Measurements from ENCODE around the gene CTIF. TPM values are rescaled to one million over a fixed set of nuclear protein-coding genes. Genes with fewer than 3 reads are reported as not detected.

CTIF gene
- total RNA-seq, 1 donor, result 65.9 TPM

DNA sequence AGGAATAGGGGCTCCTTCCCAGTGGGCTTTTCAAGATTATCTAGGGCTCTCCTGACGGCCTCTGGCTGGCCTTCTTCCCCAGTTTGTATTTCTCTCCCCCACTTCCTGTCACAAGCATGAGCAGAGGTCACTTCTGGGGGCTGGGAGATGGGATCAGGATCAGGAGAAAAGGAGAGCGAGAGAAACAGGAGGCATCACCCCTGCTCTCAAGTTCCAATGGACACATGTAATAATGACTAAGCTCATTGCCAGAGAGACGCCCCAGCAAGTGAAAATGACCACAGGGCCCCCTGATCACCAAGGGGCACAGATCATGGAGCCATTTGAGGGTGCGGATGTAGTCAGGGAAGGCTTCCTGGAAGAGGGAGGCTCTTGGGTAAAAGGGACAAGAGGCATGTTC, 319.8 kb downstream of the CTIF start:
- Histone ChIP-seq H3K27me3 (ENCODE audit: insufficient read depth, low read length) (no peaks in the 10 kb centered on the region), H3K4me3 (ENCODE audit: insufficient read depth, low read length) (no peak overlapping the region), H3K4me2 (ENCODE audit: insufficient read depth, low read length) (no peak overlapping the region), H3K27ac (ENCODE audit: low read depth, low read length) (peak overlapping the region; percentile 54), H4K20me1 (ENCODE audit: insufficient read depth, low read length) (no peaks in the 10 kb centered on the region), H3K79me2 (ENCODE audit: insufficient read depth, low read length) (no peaks in the 10 kb centered on the region), H2AFZ (ENCODE audit: low read length) (no peak overlapping the region), H3K9me3 (ENCODE audit: low read depth, low read length) (no peaks in the 10 kb centered on the region), H3K4me1 (ENCODE audit: insufficient read depth, low read length) (peaks cover 32% of the 10 kb centered on the region), H3K36me3 (ENCODE audit: insufficient read depth, low read length) (peaks cover 5% of the 10 kb centered on the region)
- DNase-seq (ENCODE audit: insufficient read length, low spot score, missing footprints), result peak; percentile 77
- TF ChIP-seq, protein P1, sequence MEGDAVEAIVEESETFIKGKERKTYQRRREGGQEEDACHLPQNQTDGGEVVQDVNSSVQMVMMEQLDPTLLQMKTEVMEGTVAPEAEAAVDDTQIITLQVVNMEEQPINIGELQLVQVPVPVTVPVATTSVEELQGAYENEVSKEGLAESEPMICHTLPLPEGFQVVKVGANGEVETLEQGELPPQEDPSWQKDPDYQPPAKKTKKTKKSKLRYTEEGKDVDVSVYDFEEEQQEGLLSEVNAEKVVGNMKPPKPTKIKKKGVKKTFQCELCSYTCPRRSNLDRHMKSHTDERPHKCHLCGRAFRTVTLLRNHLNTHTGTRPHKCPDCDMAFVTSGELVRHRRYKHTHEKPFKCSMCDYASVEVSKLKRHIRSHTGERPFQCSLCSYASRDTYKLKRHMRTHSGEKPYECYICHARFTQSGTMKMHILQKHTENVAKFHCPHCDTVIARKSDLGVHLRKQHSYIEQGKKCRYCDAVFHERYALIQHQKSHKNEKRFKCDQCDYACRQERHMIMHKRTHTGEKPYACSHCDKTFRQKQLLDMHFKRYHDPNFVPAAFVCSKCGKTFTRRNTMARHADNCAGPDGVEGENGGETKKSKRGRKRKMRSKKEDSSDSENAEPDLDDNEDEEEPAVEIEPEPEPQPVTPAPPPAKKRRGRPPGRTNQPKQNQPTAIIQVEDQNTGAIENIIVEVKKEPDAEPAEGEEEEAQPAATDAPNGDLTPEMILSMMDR (IDR thresholded peaks at IDR 0.05; ENCODE audit: extremely low read depth, low read depth, low read length), result no peak

DNA sequence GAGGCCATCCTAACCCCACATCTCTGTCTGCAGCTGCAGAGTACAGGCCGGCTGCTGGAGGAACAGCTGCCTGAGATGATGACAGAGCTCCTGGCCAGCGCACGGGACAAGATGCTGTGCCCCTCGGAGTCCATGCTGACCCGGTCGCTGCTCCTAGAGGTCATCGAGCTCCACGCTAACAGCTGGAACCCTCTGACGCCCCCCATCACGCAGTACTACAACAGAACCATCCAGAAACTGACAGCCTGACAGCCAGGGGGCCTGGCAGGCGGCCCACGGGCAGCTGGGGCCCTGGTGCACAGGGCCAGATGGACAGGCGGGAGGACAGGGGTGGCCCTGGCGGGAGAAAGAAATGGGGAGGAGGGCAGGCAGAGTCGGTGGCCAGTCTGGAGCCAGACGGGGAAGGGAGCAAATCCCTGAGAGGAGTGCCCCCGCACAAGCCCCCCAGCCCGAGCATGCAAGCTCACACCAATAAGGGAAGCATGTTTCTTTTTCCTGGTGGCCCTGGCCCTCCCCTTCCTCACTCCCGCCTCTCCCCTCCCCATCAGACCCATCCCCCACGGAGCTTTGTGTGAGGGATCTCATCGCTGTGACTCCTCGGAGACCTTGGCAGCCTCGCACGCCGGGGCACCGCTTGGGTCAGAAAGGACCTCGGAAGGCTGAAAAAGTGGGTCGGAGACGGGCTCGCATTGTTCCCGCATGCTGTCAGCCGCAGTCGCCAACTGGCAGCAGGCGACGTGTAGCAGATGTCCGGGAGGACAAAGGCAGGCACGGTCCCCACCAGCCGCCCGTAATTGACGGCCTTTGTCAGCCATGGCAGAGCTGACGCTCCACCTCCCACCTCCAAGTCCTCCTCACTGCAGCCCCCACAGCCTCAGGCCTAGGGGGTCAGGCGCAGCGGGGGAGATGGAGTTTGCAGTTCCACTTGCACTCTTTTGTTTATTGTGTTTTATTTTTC, 320.8 kb downstream of the CTIF start:
- DNase-seq (ENCODE audit: insufficient read length, low spot score, missing footprints), result peak; percentile 52
- no peaks in the 10 kb centered on the region for H3K9me3 ChIP-seq (ENCODE audit: low read depth, low read length)
- no peaks in the 10 kb centered on the region for H3K79me2 ChIP-seq (ENCODE audit: insufficient read depth, low read length)
- no peaks in the 10 kb centered on the region for H3K27me3 ChIP-seq (ENCODE audit: insufficient read depth, low read length)
- peaks cover 5% of the 10 kb centered on the region for H3K36me3 ChIP-seq (ENCODE audit: insufficient read depth, low read length)
- H2AFZ ChIP-seq (ENCODE audit: low read length), result no peak overlapping the region
- no peak overlapping the region for H3K4me2 ChIP-seq (ENCODE audit: insufficient read depth, low read length)
- TF ChIP-seq, protein P1 (IDR thresholded peaks at IDR 0.05; ENCODE audit: extremely low read depth, low read depth, low read length), result no peak
- H3K27ac ChIP-seq (ENCODE audit: low read depth, low read length), result peak overlapping the region; percentile 54
- no peaks in the 10 kb centered on the region for H4K20me1 ChIP-seq (ENCODE audit: insufficient read depth, low read length)
- H3K4me1 ChIP-seq (ENCODE audit: insufficient read depth, low read length), result peaks cover 32% of the 10 kb centered on the region
- no peak overlapping the region for H3K4me3 ChIP-seq (ENCODE audit: insufficient read depth, low read length)

DNA sequence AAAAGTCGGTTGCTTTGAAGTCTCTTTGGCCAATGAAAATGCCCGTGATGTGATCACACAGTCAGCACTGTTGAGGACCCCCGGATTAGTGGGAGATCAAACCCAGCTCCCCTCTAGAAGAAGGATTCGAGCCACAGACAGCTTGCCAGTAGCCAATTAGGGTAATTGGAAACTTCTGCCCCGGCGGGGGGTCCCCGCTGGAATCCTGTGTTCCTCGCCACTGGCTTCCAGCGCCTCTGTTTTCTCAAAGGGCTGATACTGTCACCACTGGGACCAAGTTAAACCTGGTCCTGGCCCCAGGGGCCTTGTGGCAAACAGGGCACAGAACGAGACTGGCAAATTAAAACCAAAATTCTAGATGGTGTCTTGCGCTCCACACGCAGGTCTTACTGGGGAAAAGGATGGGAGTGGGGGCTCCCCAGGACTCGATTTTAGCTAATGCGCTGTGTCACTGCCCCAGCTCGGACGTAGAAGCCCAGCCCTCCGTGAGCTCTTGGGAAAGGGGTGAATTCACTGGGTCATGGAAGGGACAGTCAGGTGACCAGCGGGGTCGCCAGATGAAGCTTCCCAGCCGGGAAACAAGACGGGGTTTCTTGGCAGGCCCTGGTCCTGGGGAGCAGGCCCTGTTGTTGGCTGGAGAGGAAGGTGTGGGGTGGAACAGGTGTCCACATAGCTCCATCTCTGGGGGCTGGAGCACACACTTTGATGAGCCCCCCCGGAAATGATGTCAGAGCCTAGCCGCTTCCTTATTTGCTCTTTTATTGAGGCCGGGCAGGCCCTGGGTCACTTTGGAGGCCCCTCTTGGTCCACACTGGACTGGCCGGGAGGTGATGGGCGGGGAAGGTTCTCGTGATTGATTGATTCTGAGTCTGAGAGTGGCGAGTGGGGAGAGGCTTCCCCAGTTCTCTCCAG, 321.7 kb downstream of the CTIF start:
- no peaks in the 10 kb centered on the region for H3K27me3 ChIP-seq (ENCODE audit: insufficient read depth, low read length)
- DNase-seq (ENCODE audit: insufficient read length, low spot score, missing footprints), result peak; percentile 72
- H4K20me1 ChIP-seq (ENCODE audit: insufficient read depth, low read length), result no peaks in the 10 kb centered on the region
- no peaks in the 10 kb centered on the region for H3K79me2 ChIP-seq (ENCODE audit: insufficient read depth, low read length)
- no peak overlapping the region for H3K4me3 ChIP-seq (ENCODE audit: insufficient read depth, low read length)
- peaks cover 27% of the 10 kb centered on the region for H3K4me1 ChIP-seq (ENCODE audit: insufficient read depth, low read length)
- H3K9me3 ChIP-seq (ENCODE audit: low read depth, low read length), result no peaks in the 10 kb centered on the region
- no peak overlapping the region for H3K4me2 ChIP-seq (ENCODE audit: insufficient read depth, low read length)
- H3K36me3 ChIP-seq (ENCODE audit: insufficient read depth, low read length), result peaks cover 5% of the 10 kb centered on the region
- H3K27ac ChIP-seq (ENCODE audit: low read depth, low read length), result no peak overlapping the region
- no peak overlapping the region for H2AFZ ChIP-seq (ENCODE audit: low read length)
- TF ChIP-seq, protein P1 (IDR thresholded peaks at IDR 0.05; ENCODE audit: extremely low read depth, low read depth, low read length), result no peak
